Keratinocyte (primary cell): ENCODE data around the gene SAFB2. TPM values are rescaled to one million over a fixed set of nuclear protein-coding genes. Genes with fewer than 3 reads are reported as not detected.

ENCODE experiments used
- DNase-seq: peaks from one replicate; pipeline ENCODE4 v3.0.0-alpha.2; 2011; ENCODE audit warnings: low read depth, missing footprints, low spot score
- FAIRE-seq: peaks from 2 replicates; lab custom pipeline; 2011; peaks lifted over from hg19 to GRCh38; lab: Jason Lieb, UNC
- H2AFZ ChIP-seq: 2 replicates; pipeline ENCODE4 v1.6.0; 2012; ENCODE audit warnings: low read length, control low read depth, inconsistent platforms; ENCODE audit not compliant: control insufficient read depth
- H3K27ac ChIP-seq: 2 replicates; pipeline ENCODE4 v1.5.1; 2011; ENCODE audit warnings: low read length; ENCODE audit not compliant: control insufficient read depth, insufficient read depth
- H3K27me3 ChIP-seq: 3 replicates; pipeline ENCODE4 v1.6.0; 2011; ENCODE audit warnings: low read length; ENCODE audit not compliant: control insufficient read depth, insufficient read depth; ENCODE audit errors: extremely low read depth
- H3K36me3 ChIP-seq, 2 experiments: 2 replicates in 1 of 2; 3 replicates in 1 of 2; pipeline ENCODE4 v1.5.1; 2011; ENCODE audit warnings: low read length in 2 of 2, mild to moderate bottlenecking in 1 of 2; ENCODE audit not compliant: control insufficient read depth in 2 of 2, insufficient read depth in 2 of 2; ENCODE audit errors: extremely low read depth in 1 of 2
- H3K4me1 ChIP-seq: 3 replicates; pipeline ENCODE4 v1.5.1; 2011; ENCODE audit warnings: low read length; ENCODE audit not compliant: control insufficient read depth, insufficient read depth; ENCODE audit errors: extremely low read depth
- H3K4me2 ChIP-seq: 3 replicates; pipeline ENCODE4 v1.6.0; 2011; ENCODE audit warnings: low read depth, low read length; ENCODE audit not compliant: control insufficient read depth, insufficient read depth; ENCODE audit errors: extremely low read depth
- H3K4me3 ChIP-seq, 3 experiments: fragments of 200-600 bp in 1 of 3; sonication (generic) in 1 of 3; 2 replicates in 2 of 3; 3 replicates in 1 of 3; pipeline ENCODE4 v1.5.1; 2011 to 2016; ENCODE audit warnings: low read length in 3 of 3, mild to moderate bottlenecking in 3 of 3, control low read depth in 2 of 3, inconsistent platforms in 1 of 3, low read depth in 1 of 3, mixed read lengths in 1 of 3, mixed run types in 1 of 3, moderate library complexity in 1 of 3; ENCODE audit not compliant: control insufficient read depth in 2 of 3, insufficient read depth in 2 of 3; ENCODE audit errors: extremely low read depth in 1 of 3
- H3K79me2 ChIP-seq: 2 replicates; pipeline ENCODE4 v1.6.0; 2012; ENCODE audit warnings: low read length; ENCODE audit not compliant: control insufficient read depth, insufficient read depth
- H3K9ac ChIP-seq: 3 replicates; pipeline ENCODE4 v1.6.0; 2011; ENCODE audit warnings: low read length; ENCODE audit not compliant: control insufficient read depth, insufficient read depth; ENCODE audit errors: extremely low read depth
- H3K9me1 ChIP-seq: 3 replicates; pipeline ENCODE4 v1.6.0; 2011; ENCODE audit warnings: low read length; ENCODE audit not compliant: control insufficient read depth, insufficient read depth; ENCODE audit errors: extremely low read depth
- H3K9me3 ChIP-seq: 2 replicates; pipeline ENCODE4 v1.5.1; 2012; ENCODE audit warnings: low read depth, low read length; ENCODE audit not compliant: control insufficient read depth
- H4K20me1 ChIP-seq: 3 replicates; pipeline ENCODE4 v1.6.0; 2011; ENCODE audit warnings: low read length; ENCODE audit not compliant: control insufficient read depth, insufficient read depth; ENCODE audit errors: extremely low read depth
- EZH2 ChIP-seq: IDR thresholded peaks from one replicate; pipeline ENCODE4 v1.6.1; 2012; ENCODE audit warnings: inconsistent platforms, mild to moderate bottlenecking, low read length, moderate library complexity
- dilution Hi-C: fragments of 300-500 bp; cut with MboI; formaldehyde crosslinking; loops from one replicate; pipeline ENCODE4 v1.7.0; 2020; ENCODE audit warnings: low sequenced_read_pairs; ENCODE audit not compliant: extremely low pct_ligation_motif_present
- polyA plus RNA-seq, 5 experiments: library from polyadenylated mRNA; depleted of rRNA in 3 of 5; stranded (reverse) in 3 of 5; stranded (forward) in 1 of 5; unstranded in 1 of 5; fragments of >200 nt; gene quantifications; 1 replicate in 1 of 5; 2 replicates in 3 of 5; 3 replicates in 1 of 5; pipeline versions ENCODE4 v1.2.1 to v1.2.3, GENCODE V29; 2011 to 2012; ENCODE audit warnings: missing spikeins in 2 of 5, low read depth in 1 of 5, low replicate concordance in 1 of 5
- TF ChIP-seq, protein P1 (sequence below), 3 experiments: IDR thresholded peaks in 1 of 3; conservative IDR thresholded peaks in 1 of 3; optimal IDR thresholded peaks in 1 of 3; 2 replicates in 2 of 3; 3 replicates in 1 of 3; pipeline versions ENCODE3 to v1.5.1; 2011; ENCODE audit warnings: low read length in 3 of 3, mild to moderate bottlenecking in 3 of 3, moderate library complexity in 2 of 3, control low read depth in 1 of 3, inconsistent platforms in 1 of 3; ENCODE audit not compliant: insufficient read depth in 2 of 3; ENCODE audit errors: extremely low read depth in 1 of 3

The SAFB2 gene
- polyA plus RNA-seq, 1 donor (not counting 4 experiments of a cell fraction or from before 2014, with no cell fraction given) = 15.3 TPM

DNA sequence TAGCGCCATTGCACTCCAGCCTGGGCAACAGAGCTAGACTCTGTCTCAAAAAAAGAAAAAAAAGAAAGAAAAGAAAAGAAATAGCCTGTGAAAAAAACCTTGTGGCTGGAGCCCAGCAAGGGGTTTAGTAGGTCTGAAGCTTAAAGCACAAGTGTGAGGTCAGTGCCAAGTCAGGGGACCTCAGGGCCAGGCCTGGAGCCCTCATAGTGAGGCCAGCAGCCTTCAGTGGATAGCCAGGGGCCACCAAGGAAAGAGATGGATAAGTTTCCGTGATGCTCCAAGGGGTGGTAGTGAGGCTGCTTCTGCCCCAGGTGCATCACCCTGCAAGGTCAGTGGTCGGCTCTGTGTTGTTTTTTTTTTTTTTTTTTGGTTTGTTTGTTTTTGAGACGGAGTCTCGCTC is 67.7 kb downstream of the SAFB2 start:
- H3K9ac ChIP-seq = no peak overlapping the region

DNA sequence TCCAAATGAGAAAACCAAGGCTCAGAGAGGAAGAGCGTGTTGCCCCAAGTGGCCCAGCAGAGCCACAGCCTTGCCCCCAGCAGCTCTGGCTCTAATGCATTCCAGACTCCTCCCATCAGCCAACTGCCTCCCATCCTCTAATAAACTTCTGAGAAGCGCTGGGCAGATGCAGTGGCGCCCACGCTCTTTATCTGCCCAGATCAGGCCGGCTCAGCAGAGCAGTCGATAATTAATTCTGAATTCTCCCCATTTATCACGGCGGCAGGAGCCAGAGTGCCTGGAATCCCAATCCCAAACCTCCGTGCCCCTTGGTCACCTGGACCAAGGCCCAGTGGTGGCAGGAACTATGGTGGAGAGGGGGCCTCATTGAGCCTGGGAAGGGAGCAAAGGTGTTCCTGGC is 68.7 kb downstream of the SAFB2 start:
- Histone ChIP-seq H3K4me2 (no peak overlapping the region), H4K20me1 (no peaks in the 10 kb centered on the region), H3K9me3 (no peaks in the 10 kb centered on the region), H3K79me2 (no peaks in the 10 kb centered on the region), H3K36me3 (no peaks in the 10 kb centered on the region), H3K9me1 (no peaks in the 10 kb centered on the region), H3K9ac (no peak overlapping the region), H3K27ac (no peak overlapping the region), H3K4me1 (peaks cover 20% of the 10 kb centered on the region), H3K4me3 (no peak overlapping the region), H2AFZ (peak overlapping the region; percentile 62), H3K27me3 (no peaks in the 10 kb centered on the region)
- no peak for DNase-seq
- TF ChIP-seq, protein P1, sequence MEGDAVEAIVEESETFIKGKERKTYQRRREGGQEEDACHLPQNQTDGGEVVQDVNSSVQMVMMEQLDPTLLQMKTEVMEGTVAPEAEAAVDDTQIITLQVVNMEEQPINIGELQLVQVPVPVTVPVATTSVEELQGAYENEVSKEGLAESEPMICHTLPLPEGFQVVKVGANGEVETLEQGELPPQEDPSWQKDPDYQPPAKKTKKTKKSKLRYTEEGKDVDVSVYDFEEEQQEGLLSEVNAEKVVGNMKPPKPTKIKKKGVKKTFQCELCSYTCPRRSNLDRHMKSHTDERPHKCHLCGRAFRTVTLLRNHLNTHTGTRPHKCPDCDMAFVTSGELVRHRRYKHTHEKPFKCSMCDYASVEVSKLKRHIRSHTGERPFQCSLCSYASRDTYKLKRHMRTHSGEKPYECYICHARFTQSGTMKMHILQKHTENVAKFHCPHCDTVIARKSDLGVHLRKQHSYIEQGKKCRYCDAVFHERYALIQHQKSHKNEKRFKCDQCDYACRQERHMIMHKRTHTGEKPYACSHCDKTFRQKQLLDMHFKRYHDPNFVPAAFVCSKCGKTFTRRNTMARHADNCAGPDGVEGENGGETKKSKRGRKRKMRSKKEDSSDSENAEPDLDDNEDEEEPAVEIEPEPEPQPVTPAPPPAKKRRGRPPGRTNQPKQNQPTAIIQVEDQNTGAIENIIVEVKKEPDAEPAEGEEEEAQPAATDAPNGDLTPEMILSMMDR (optimal IDR thresholded peaks at IDR 0.05 in 1 of 3, IDR thresholded peaks at IDR 0.05 in 1 of 3, conservative IDR thresholded peaks at IDR 0.05 in 1 of 3; ENCODE audit: extremely low read depth in 1 of 3, insufficient read depth in 2 of 3, low read length in 3 of 3) = no peak
- no peak for TF ChIP-seq EZH2
- dilution Hi-C loops = no loop called here
- no peak for FAIRE-seq

More for the DNA sequence above, 67.7 kb downstream of the SAFB2 start:
- H3K27ac ChIP-seq = no peak overlapping the region
- no peaks in the 10 kb centered on the region for H3K9me1 ChIP-seq
- no peak overlapping the region for H3K4me3 ChIP-seq
- dilution Hi-C loops = no loop called here
- no peaks in the 10 kb centered on the region for H4K20me1 ChIP-seq
- H3K4me2 ChIP-seq = no peak overlapping the region
- no peaks in the 10 kb centered on the region for H3K36me3 ChIP-seq
- peaks cover 22% of the 10 kb centered on the region for H3K4me1 ChIP-seq
- no peak for TF ChIP-seq EZH2
- TF ChIP-seq, protein P1 (optimal IDR thresholded peaks at IDR 0.05 in 1 of 3, IDR thresholded peaks at IDR 0.05 in 1 of 3, conservative IDR thresholded peaks at IDR 0.05 in 1 of 3; ENCODE audit: extremely low read depth in 1 of 3, insufficient read depth in 2 of 3, low read length in 3 of 3) = no peak
- H3K9me3 ChIP-seq = no peaks in the 10 kb centered on the region
- H3K79me2 ChIP-seq = no peaks in the 10 kb centered on the region
- FAIRE-seq (no peak), DNase-seq (no peak)
- no peak overlapping the region for H2AFZ ChIP-seq
- no peaks in the 10 kb centered on the region for H3K27me3 ChIP-seq
